GM23338 (cell line): ENCODE data around the gene DGLUCY. TPM values are rescaled to one million over a fixed set of nuclear protein-coding genes. Genes with fewer than 3 reads are reported as not detected.

Source experiments
- ATAC-seq: fragments of 200-7000 bp; cut with Tn5 transposase; 3 replicates; pipeline ENCODE4 v1.9.1; 2020
- DNase-seq: peaks from one replicate; pipeline ENCODE4 v3.0.0-alpha.2; 2015; ENCODE audit warnings: low spot score
- H2AFZ ChIP-seq: fragments of 200-600 bp; sonication (generic); 2 replicates; pipeline ENCODE4 v1.8.0; 2016; ENCODE audit warnings: antibody characterized with exemption, mild to moderate bottlenecking, moderate library complexity
- H3F3A ChIP-seq: fragments of 200-600 bp; sonication (generic); replicated peaks from 2 replicates; pipeline ENCODE4 v1.8.0; 2017; ENCODE audit warnings: antibody characterized with exemption, mixed run types, low read depth
- H3K27ac ChIP-seq: fragments of 200-600 bp; sonication (generic); 2 replicates; pipeline ENCODE4 v1.6.1; 2016; ENCODE audit warnings: low read depth
- H3K27me3 ChIP-seq: fragments of 200-600 bp; sonication (generic); 2 replicates; pipeline ENCODE4 v1.8.0; 2016; ENCODE audit warnings: mild to moderate bottlenecking, mixed run types, moderate library complexity; ENCODE audit not compliant: insufficient read depth
- H3K36me3 ChIP-seq: fragments of 200-600 bp; sonication (generic); 2 replicates; pipeline ENCODE4 v1.8.0; 2016; ENCODE audit warnings: mild to moderate bottlenecking; ENCODE audit not compliant: insufficient read depth
- H3K4me1 ChIP-seq: fragments of 200-600 bp; sonication (generic); 2 replicates; pipeline ENCODE4 v1.8.0; 2016; ENCODE audit warnings: mild to moderate bottlenecking, moderate library complexity; ENCODE audit not compliant: insufficient read depth
- H3K4me2 ChIP-seq: fragments of 200-600 bp; sonication (generic); 2 replicates; pipeline ENCODE4 v1.7.1; 2017; ENCODE audit warnings: mixed run types
- H3K4me3 ChIP-seq: fragments of 200-600 bp; sonication (generic); 2 replicates; pipeline ENCODE4 v1.6.1; 2016; ENCODE audit warnings: mixed run types
- H3K79me2 ChIP-seq: fragments of 200-600 bp; sonication (generic); replicated peaks from 2 replicates; pipeline ENCODE4 v1.8.0; 2017; ENCODE audit warnings: mild to moderate bottlenecking; ENCODE audit not compliant: insufficient read depth
- H3K9me2 ChIP-seq: fragments of 200-600 bp; sonication (generic); 2 replicates; pipeline ENCODE4 v1.8.0; 2017; ENCODE audit not compliant: insufficient read depth
- H4K20me1 ChIP-seq: fragments of 200-600 bp; sonication (generic); replicated peaks from 2 replicates; pipeline ENCODE4 v1.8.0; 2017; ENCODE audit warnings: mild to moderate bottlenecking; ENCODE audit not compliant: insufficient read depth
- H3K27ac Mint-ChIP-seq: 2 replicates; pipeline ENCODE4 v1.8.0; 2020; ENCODE audit warnings: inconsistent platforms, mild to moderate bottlenecking, moderate library complexity, mixed read lengths
- H3K27me3 Mint-ChIP-seq: 3 replicates; pipeline ENCODE4 v1.8.0; 2022; ENCODE audit warnings: low read depth, mild to moderate bottlenecking, moderate library complexity, mixed read lengths, inconsistent platforms; ENCODE audit not compliant: insufficient read depth, poor library complexity
- H3K36me3 Mint-ChIP-seq: 3 replicates; pipeline ENCODE4 v1.8.0; 2021; ENCODE audit warnings: low read depth, mild to moderate bottlenecking, inconsistent platforms, moderate library complexity, mixed read lengths
- H3K4me1 Mint-ChIP-seq: 3 replicates; pipeline ENCODE4 v1.8.0; 2020; ENCODE audit warnings: mild to moderate bottlenecking, inconsistent platforms, mixed read lengths
- H3K4me3 Mint-ChIP-seq: 3 replicates; pipeline ENCODE4 v1.8.0; 2021; ENCODE audit warnings: moderate library complexity, mild to moderate bottlenecking, inconsistent platforms, mixed read lengths
- H3K9me3 Mint-ChIP-seq: 3 replicates; pipeline ENCODE4 v1.8.0; 2020; ENCODE audit warnings: moderate library complexity, mild to moderate bottlenecking, inconsistent platforms, mixed read lengths
- CREB1 ChIP-seq: fragments of 250-450 bp; sonication (Bioruptor Pico); IDR thresholded peaks from 2 replicates; pipeline ENCODE4 v1.5.0; 2020; ENCODE audit warnings: low read depth, mild to moderate bottlenecking, moderate library complexity
- CTCF ChIP-seq, 2 experiments: fragments of 200-600 bp in 1 of 2; sonication (generic) in 1 of 2; conservative IDR thresholded peaks; 2 replicates each; pipeline versions ENCODE4 v1.5.1 to v1.6.1; 2016 to 2017; ENCODE audit warnings: antibody characterized with exemption in 2 of 2, low read depth in 2 of 2, mild to moderate bottlenecking in 2 of 2, moderate library complexity in 1 of 2
- EZH2 ChIP-seq: fragments of 200-600 bp; sonication (generic); IDR thresholded peaks from one replicate; pipeline ENCODE4 v1.8.0; 2017; ENCODE audit warnings: antibody characterized with exemption, mild to moderate bottlenecking, low read depth; ENCODE audit not compliant: unreplicated experiment
- EZH2phosphoT487 ChIP-seq: fragments of 200-600 bp; sonication (generic); IDR thresholded peaks from one replicate; pipeline ENCODE4 v1.8.1; 2018; ENCODE audit warnings: antibody characterized with exemption; ENCODE audit not compliant: unreplicated experiment
- JUNB ChIP-seq: IDR thresholded peaks from one replicate; pipeline ENCODE4 v1.6.1; 2016; ENCODE audit warnings: antibody characterized with exemption; ENCODE audit not compliant: unreplicated experiment
- NANOG ChIP-seq: IDR thresholded peaks from 2 replicates; pipeline ENCODE4 v1.6.1; 2016; ENCODE audit warnings: antibody characterized with exemption, borderline replicate concordance
- POLR2AphosphoS5 ChIP-seq: IDR thresholded peaks from 2 replicates; pipeline ENCODE4 v1.6.1; 2016; ENCODE audit warnings: antibody characterized with exemption, low read depth
- STAT1 ChIP-seq: IDR thresholded peaks from one replicate; pipeline ENCODE4 v1.6.1; 2016; ENCODE audit warnings: antibody characterized with exemption; ENCODE audit not compliant: unreplicated experiment
- ZNF114 ChIP-seq: fragments of 250-450 bp; sonication (Bioruptor Pico); IDR thresholded peaks from 2 replicates; pipeline ENCODE4 v1.5.0; 2020; ENCODE audit warnings: mild to moderate bottlenecking, moderate library complexity
- ZNF331 ChIP-seq: fragments of 250-450 bp; sonication (Bioruptor Pico); IDR thresholded peaks from 2 replicates; pipeline ENCODE4 v1.5.0; 2020; ENCODE audit warnings: low read depth, mild to moderate bottlenecking, moderate library complexity
- polyA plus RNA-seq: library from polyadenylated mRNA; unstranded; fragments of >200 nt; fragmentation: Nextera tagmentation; extraction: Ambion mirVana; gene quantifications from 2 replicates; pipeline ENCODE4 v1.2.1, GENCODE V29; 2016
- total RNA-seq: library from RNA; depleted of rRNA; stranded (reverse); fragments of >200 nt; shearing (Covaris generic); gene quantifications from 2 replicates; pipeline ENCODE4 v1.2.3, GENCODE V29; 2014
- TF ChIP-seq, protein P1 (sequence below): IDR thresholded peaks from one replicate; pipeline ENCODE4 v1.6.1; 2018; ENCODE audit warnings: antibody characterized with exemption; ENCODE audit not compliant: unreplicated experiment
- TF ChIP-seq, protein P2 (sequence below): IDR thresholded peaks from 2 replicates; pipeline ENCODE4 v1.6.1; 2016; ENCODE audit warnings: antibody characterized with exemption

The DGLUCY gene
- total and polyA plus RNA-seq, 2 experiments from 2014 or later = 14.6 to 31.6 TPM

- TF ChIP-seq, protein P1, sequence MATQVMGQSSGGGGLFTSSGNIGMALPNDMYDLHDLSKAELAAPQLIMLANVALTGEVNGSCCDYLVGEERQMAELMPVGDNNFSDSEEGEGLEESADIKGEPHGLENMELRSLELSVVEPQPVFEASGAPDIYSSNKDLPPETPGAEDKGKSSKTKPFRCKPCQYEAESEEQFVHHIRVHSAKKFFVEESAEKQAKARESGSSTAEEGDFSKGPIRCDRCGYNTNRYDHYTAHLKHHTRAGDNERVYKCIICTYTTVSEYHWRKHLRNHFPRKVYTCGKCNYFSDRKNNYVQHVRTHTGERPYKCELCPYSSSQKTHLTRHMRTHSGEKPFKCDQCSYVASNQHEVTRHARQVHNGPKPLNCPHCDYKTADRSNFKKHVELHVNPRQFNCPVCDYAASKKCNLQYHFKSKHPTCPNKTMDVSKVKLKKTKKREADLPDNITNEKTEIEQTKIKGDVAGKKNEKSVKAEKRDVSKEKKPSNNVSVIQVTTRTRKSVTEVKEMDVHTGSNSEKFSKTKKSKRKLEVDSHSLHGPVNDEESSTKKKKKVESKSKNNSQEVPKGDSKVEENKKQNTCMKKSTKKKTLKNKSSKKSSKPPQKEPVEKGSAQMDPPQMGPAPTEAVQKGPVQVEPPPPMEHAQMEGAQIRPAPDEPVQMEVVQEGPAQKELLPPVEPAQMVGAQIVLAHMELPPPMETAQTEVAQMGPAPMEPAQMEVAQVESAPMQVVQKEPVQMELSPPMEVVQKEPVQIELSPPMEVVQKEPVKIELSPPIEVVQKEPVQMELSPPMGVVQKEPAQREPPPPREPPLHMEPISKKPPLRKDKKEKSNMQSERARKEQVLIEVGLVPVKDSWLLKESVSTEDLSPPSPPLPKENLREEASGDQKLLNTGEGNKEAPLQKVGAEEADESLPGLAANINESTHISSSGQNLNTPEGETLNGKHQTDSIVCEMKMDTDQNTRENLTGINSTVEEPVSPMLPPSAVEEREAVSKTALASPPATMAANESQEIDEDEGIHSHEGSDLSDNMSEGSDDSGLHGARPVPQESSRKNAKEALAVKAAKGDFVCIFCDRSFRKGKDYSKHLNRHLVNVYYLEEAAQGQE = no peak
- TF ChIP-seq POLR2AphosphoS5 (no peak), ZNF331 (no peak), EZH2phosphoT487 (no peak)
Observed at GRCh38 chr14:91184559-91184958, 70.7 kb downstream of the DGLUCY start (continued).

DNA sequence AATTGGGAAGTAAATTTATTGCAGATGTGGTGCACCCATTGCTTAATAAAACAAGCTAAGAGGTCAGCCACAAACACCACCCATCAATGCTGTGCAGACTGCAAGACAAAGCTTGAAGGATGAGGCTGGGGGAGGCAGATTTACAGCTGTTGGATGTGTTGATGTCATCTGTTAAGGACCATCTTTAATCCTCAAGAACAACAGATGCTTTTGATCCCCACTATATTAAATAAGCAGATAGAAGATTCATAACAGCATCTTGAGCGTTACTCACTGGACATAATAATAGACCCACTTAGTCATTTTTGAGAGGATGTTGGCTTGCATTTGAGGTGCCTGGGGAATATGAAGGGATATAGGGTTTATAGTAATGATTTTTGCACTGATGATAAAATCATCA lies 71.8 kb downstream of the DGLUCY start:
- no peaks in the 10 kb centered on the region for H4K20me1 ChIP-seq
- peaks cover 22% of the 10 kb centered on the region for H3K36me3 Mint-ChIP-seq
- H3K9me2 ChIP-seq = no peaks in the 10 kb centered on the region
- H3K27ac ChIP-seq = no peak overlapping the region
- no peak overlapping the region for H3K27ac Mint-ChIP-seq
- no peak overlapping the region for H3K4me3 Mint-ChIP-seq
- H3F3A ChIP-seq = no peaks in the 10 kb centered on the region
- no peaks in the 10 kb centered on the region for H3K79me2 ChIP-seq
- H3K4me1 Mint-ChIP-seq = no peaks in the 10 kb centered on the region
- H3K9me3 Mint-ChIP-seq = no peaks in the 10 kb centered on the region
- no peaks in the 10 kb centered on the region for H3K4me1 ChIP-seq
- no peak overlapping the region for H3K4me3 ChIP-seq
- H2AFZ ChIP-seq = no peak overlapping the region
- ATAC-seq (no peak), DNase-seq (no peak)
- no peaks in the 10 kb centered on the region for H3K36me3 ChIP-seq
- no peaks in the 10 kb centered on the region for H3K27me3 ChIP-seq
- H3K4me2 ChIP-seq = no peak overlapping the region
- peaks cover 6% of the 10 kb centered on the region for H3K27me3 Mint-ChIP-seq
- no peak for TF ChIP-seq NANOG
- no peak for TF ChIP-seq CTCF (conservative IDR thresholded peaks at IDR 0.05; ENCODE audit: low read depth in 2 of 2)
- TF ChIP-seq JUNB = no peak
- TF ChIP-seq, protein P1 = no peak
- no peak for TF ChIP-seq ZNF331
- TF ChIP-seq STAT1 = no peak
- TF ChIP-seq EZH2phosphoT487 = no peak
- no peak for TF ChIP-seq EZH2
- no peak for TF ChIP-seq ZNF114 (CRISPR knock-in tag)
- TF ChIP-seq, protein P2, sequence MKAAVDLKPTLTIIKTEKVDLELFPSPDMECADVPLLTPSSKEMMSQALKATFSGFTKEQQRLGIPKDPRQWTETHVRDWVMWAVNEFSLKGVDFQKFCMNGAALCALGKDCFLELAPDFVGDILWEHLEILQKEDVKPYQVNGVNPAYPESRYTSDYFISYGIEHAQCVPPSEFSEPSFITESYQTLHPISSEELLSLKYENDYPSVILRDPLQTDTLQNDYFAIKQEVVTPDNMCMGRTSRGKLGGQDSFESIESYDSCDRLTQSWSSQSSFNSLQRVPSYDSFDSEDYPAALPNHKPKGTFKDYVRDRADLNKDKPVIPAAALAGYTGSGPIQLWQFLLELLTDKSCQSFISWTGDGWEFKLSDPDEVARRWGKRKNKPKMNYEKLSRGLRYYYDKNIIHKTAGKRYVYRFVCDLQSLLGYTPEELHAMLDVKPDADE = no peak
- no peak for TF ChIP-seq POLR2AphosphoS5
- no peak for TF ChIP-seq CREB1 (CRISPR knock-in tag)
